HEK293 (cell line): ENCODE measurements around the gene FAM184A.

Source experiments
- BCL11A ChIP-seq: fragments of 450-650 bp; formaldehyde crosslinking; IDR thresholded peaks from 2 replicates; pipeline ENCODE4 v1.5.1; 2016; ENCODE audit warnings: low read depth, missing biosample characterization, missing genetic modification characterization
- EGR2 ChIP-seq: fragments of 450-650 bp; formaldehyde crosslinking; IDR thresholded peaks from 2 replicates; pipeline ENCODE4 v1.5.1; 2016; ENCODE audit warnings: low read depth, missing biosample characterization, missing genetic modification characterization
- HOXC10 ChIP-seq: sonication (generic); formaldehyde crosslinking; IDR thresholded peaks from 2 replicates; pipeline ENCODE4 v1.8.1; 2023; ENCODE audit warnings: mild to moderate bottlenecking, missing genetic modification reagents
- WT1 ChIP-seq: fragments of 450-650 bp; formaldehyde crosslinking; IDR thresholded peaks from 2 replicates; pipeline ENCODE4 v1.5.1; 2016; ENCODE audit warnings: missing biosample characterization, missing genetic modification characterization
- ZBTB17 ChIP-seq: fragments of 450-650 bp; formaldehyde crosslinking; IDR thresholded peaks from 2 replicates; pipeline ENCODE4 v1.5.1; 2016; ENCODE audit warnings: missing biosample characterization, missing genetic modification characterization
- ZFP3 ChIP-seq: fragments of 450-650 bp; formaldehyde crosslinking; IDR thresholded peaks from 2 replicates; pipeline ENCODE4 v1.5.1; 2016; ENCODE audit warnings: low read depth, missing biosample characterization, missing genetic modification characterization
- ZFP37 ChIP-seq: fragments of 450-650 bp; formaldehyde crosslinking; IDR thresholded peaks from 2 replicates; pipeline ENCODE4 v1.5.1; 2016; ENCODE audit warnings: missing biosample characterization, missing genetic modification characterization
- ZIC2 ChIP-seq: fragments of 450-650 bp; formaldehyde crosslinking; IDR thresholded peaks from 2 replicates; pipeline ENCODE4 v1.5.1; 2016; ENCODE audit warnings: missing biosample characterization, missing genetic modification characterization
- ZNF112 ChIP-seq: fragments of 450-650 bp; formaldehyde crosslinking; IDR thresholded peaks from 2 replicates; pipeline ENCODE4 v1.5.0; 2017; ENCODE audit warnings: missing biosample characterization, missing genetic modification characterization
- ZNF146 ChIP-seq: fragments of 450-650 bp; formaldehyde crosslinking; IDR thresholded peaks from 2 replicates; pipeline ENCODE4 v1.5.1; 2016; ENCODE audit warnings: missing biosample characterization, missing genetic modification characterization
- ZNF24 ChIP-seq: fragments of 450-650 bp; formaldehyde crosslinking; IDR thresholded peaks from 2 replicates; pipeline ENCODE4 v1.5.1; 2016; ENCODE audit warnings: missing biosample characterization, missing genetic modification characterization
- ZNF302 ChIP-seq: fragments of 450-650 bp; formaldehyde crosslinking; IDR thresholded peaks from 2 replicates; pipeline ENCODE4 v1.5.1; 2016; ENCODE audit warnings: missing biosample characterization, missing genetic modification characterization, low read depth
- ZNF423 ChIP-seq: fragments of 450-650 bp; formaldehyde crosslinking; IDR thresholded peaks from 2 replicates; pipeline ENCODE4 v1.5.1; 2016; ENCODE audit warnings: missing biosample characterization, missing genetic modification characterization
- ZNF426 ChIP-seq: fragments of 450-650 bp; formaldehyde crosslinking; IDR thresholded peaks from 2 replicates; pipeline ENCODE4 v1.5.1; 2017; ENCODE audit warnings: missing biosample characterization, missing genetic modification characterization, mild to moderate bottlenecking, inconsistent platforms, moderate library complexity
- ZNF548 ChIP-seq: fragments of 450-650 bp; formaldehyde crosslinking; IDR thresholded peaks from 2 replicates; pipeline ENCODE4 v1.5.1; 2016; ENCODE audit warnings: missing biosample characterization, missing genetic modification characterization
- ZNF558 ChIP-seq: fragments of 450-650 bp; formaldehyde crosslinking; IDR thresholded peaks from 2 replicates; pipeline ENCODE4 v1.5.1; 2016; ENCODE audit warnings: missing biosample characterization, missing genetic modification characterization
- ZNF610 ChIP-seq: fragments of 450-650 bp; formaldehyde crosslinking; IDR thresholded peaks from 2 replicates; pipeline ENCODE4 v1.5.1; 2016; ENCODE audit warnings: missing biosample characterization, missing genetic modification characterization, borderline replicate concordance
- ZNF623 ChIP-seq: fragments of 450-650 bp; formaldehyde crosslinking; IDR thresholded peaks from 2 replicates; pipeline ENCODE4 v1.5.1; 2016; ENCODE audit warnings: missing biosample characterization, missing genetic modification characterization
- ZNF626 ChIP-seq: fragments of 450-650 bp; sonication (Bioruptor Pico); formaldehyde crosslinking; IDR thresholded peaks from 2 replicates; pipeline ENCODE4 v1.5.1; 2018; ENCODE audit warnings: missing biosample characterization, missing genetic modification characterization, inconsistent platforms
- ZNF747 ChIP-seq: fragments of 450-650 bp; formaldehyde crosslinking; IDR thresholded peaks from 2 replicates; pipeline ENCODE4 v1.5.1; 2016; ENCODE audit warnings: missing biosample characterization, missing genetic modification characterization
- ZNF776 ChIP-seq: fragments of 450-650 bp; formaldehyde crosslinking; IDR thresholded peaks from 2 replicates; pipeline ENCODE4 v1.5.0; 2017; ENCODE audit warnings: missing biosample characterization, missing genetic modification characterization, borderline replicate concordance
- ZNF785 ChIP-seq: fragments of 450-650 bp; formaldehyde crosslinking; IDR thresholded peaks from 2 replicates; pipeline ENCODE4 v1.5.1; 2016; ENCODE audit warnings: missing biosample characterization, missing genetic modification characterization
- ZSCAN30 ChIP-seq: fragments of 450-650 bp; IDR thresholded peaks from 2 replicates; pipeline ENCODE4 v1.5.1; 2018; ENCODE audit warnings: missing biosample characterization, mild to moderate bottlenecking, missing genetic modification characterization, moderate library complexity
- TF ChIP-seq, protein P1 (sequence below): fragments of 450-650 bp; formaldehyde crosslinking; IDR thresholded peaks from 2 replicates; pipeline ENCODE4 v1.5.1; 2017; ENCODE audit warnings: missing biosample characterization, missing genetic modification characterization
- TF ChIP-seq, protein P2 (sequence below): fragments of 450-650 bp; formaldehyde crosslinking; IDR thresholded peaks from 2 replicates; pipeline ENCODE4 v1.5.1; 2017; ENCODE audit warnings: missing biosample characterization, missing genetic modification characterization
- TF ChIP-seq, protein P3 (sequence below): fragments of 450-650 bp; formaldehyde crosslinking; IDR thresholded peaks from 2 replicates; pipeline ENCODE4 v1.5.1; 2016; ENCODE audit warnings: missing biosample characterization, missing genetic modification characterization
- TF ChIP-seq, protein P4 (sequence below): fragments of 450-650 bp; formaldehyde crosslinking; IDR thresholded peaks from 2 replicates; pipeline ENCODE4 v1.5.1; 2016; ENCODE audit warnings: missing biosample characterization, missing genetic modification characterization
- TF ChIP-seq, protein P5 (sequence below): fragments of 450-650 bp; formaldehyde crosslinking; IDR thresholded peaks from 2 replicates; pipeline ENCODE4 v1.5.1; 2016; ENCODE audit warnings: missing biosample characterization, missing genetic modification characterization

FAM184A gene

DNA sequence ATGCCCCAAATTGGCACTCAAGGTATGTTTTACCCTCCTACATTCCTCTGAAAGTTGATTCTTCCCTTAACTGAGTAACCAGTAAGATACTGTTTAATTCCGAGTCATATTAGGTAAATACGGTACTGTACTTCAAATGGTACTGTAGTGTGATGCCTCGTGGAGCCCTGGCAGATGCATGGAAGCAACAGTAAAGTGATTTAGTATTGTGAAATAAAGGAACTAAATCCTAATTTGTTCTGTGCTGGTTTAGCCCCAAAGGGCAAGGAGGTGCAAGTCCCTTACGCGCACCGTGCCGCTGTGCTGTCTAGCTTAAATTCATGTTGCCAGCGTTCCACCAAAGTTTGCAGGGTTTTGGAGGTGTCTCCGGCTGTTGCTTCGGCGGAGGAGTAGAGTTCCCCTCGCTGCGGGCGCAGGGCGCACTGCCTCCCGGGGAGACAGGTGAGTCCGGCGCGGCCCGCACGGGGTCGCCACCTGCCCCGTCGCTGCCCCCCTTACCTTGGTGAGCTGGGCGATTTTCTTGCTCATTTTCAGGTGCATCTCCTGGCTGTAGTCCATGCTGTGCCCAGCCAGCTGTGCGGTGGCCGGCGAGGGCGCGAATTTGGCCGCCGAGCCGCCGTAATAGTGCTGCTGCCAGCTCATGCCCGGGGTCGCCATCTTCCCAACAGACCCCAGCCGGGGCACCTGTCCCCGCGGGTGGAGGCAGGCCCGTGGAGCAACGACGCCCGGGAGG is 655 bp downstream of the FAM184A start (continued):
- TF ChIP-seq ZNF558 (tag by site-specific recombination) (no peak), ZNF548 (tag by site-specific recombination) (no peak; the same call in 1 of the 2 replicates), ZNF112 (tag by site-specific recombination) (no peak), ZIC2 (tag by site-specific recombination) (peak; percentile 65), ZNF302 (no peak), ZNF776 (no peak), ZFP37 (tag by site-specific recombination) (peak; percentile 62; the same call in 1 of the 2 replicates), EGR2 (tag by site-specific recombination) (no peak), HOXC10 (CRISPR knock-in tag) (no peak; the same call in 1 of the 2 replicates), ZBTB17 (peak; percentile 66; the same call in 1 of the 2 replicates), ZNF747 (tag by site-specific recombination) (no peak), WT1 (tag by site-specific recombination) (no peak), ZNF426 (no peak), ZNF785 (no peak), ZNF146 (tag by site-specific recombination) (no peak), ZNF423 (tag by site-specific recombination) (peak; percentile 70; the same call in 1 of the 2 replicates), ZNF626 (tag by site-specific recombination) (no peak), ZFP3 (no peak), ZNF24 (tag by site-specific recombination) (peak; percentile 5; the same call in 1 of the 2 replicates), ZNF623 (0 out of 2 replicates have a peak, but pooled peaks have one; percentile 18), ZNF610 (no peak), ZSCAN30 (tag by site-specific recombination) (peak; percentile 7), BCL11A (tag by site-specific recombination) (no peak)
- TF ChIP-seq, protein P1, sequence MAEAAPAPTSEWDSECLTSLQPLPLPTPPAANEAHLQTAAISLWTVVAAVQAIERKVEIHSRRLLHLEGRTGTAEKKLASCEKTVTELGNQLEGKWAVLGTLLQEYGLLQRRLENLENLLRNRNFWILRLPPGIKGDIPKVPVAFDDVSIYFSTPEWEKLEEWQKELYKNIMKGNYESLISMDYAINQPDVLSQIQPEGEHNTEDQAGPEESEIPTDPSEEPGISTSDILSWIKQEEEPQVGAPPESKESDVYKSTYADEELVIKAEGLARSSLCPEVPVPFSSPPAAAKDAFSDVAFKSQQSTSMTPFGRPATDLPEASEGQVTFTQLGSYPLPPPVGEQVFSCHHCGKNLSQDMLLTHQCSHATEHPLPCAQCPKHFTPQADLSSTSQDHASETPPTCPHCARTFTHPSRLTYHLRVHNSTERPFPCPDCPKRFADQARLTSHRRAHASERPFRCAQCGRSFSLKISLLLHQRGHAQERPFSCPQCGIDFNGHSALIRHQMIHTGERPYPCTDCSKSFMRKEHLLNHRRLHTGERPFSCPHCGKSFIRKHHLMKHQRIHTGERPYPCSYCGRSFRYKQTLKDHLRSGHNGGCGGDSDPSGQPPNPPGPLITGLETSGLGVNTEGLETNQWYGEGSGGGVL (tag by site-specific recombination) = no peak
- TF ChIP-seq, protein P2, sequence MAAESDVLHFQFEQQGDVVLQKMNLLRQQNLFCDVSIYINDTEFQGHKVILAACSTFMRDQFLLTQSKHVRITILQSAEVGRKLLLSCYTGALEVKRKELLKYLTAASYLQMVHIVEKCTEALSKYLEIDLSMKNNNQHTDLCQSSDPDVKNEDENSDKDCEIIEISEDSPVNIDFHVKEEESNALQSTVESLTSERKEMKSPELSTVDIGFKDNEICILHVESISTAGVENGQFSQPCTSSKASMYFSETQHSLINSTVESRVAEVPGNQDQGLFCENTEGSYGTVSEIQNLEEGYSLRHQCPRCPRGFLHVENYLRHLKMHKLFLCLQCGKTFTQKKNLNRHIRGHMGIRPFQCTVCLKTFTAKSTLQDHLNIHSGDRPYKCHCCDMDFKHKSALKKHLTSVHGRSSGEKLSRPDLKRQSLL = no peak
- TF ChIP-seq, protein P3, sequence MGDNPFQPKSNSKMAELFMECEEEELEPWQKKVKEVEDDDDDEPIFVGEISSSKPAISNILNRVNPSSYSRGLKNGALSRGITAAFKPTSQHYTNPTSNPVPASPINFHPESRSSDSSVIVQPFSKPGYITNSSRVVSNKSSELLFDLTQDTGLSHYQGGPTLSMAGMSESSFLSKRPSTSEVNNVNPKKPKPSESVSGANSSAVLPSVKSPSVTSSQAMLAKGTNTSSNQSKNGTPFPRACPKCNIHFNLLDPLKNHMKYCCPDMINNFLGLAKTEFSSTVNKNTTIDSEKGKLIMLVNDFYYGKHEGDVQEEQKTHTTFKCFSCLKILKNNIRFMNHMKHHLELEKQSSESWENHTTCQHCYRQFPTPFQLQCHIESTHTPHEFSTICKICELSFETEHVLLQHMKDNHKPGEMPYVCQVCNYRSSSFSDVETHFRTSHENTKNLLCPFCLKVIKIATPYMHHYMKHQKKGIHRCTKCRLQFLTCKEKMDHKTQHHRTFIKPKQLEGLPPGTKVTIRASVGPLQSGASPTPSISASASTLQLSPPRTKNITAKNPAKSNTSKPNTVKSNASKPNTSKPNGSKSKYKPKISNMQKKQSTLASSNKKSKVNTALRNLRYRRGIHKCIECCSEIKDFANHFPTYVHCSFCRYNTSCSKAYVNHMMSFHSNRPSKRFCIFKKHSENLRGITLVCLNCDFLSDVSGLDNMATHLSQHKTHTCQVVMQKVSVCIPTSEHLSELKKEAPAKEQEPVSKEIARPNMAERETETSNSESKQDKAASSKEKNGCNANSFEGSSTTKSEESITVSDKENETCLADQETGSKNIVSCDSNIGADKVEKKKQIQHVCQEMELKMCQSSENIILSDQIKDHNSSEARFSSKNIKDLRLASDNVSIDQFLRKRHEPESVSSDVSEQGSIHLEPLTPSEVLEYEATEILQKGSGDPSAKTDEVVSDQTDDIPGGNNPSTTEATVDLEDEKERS = no peak
- TF ChIP-seq, protein P4, sequence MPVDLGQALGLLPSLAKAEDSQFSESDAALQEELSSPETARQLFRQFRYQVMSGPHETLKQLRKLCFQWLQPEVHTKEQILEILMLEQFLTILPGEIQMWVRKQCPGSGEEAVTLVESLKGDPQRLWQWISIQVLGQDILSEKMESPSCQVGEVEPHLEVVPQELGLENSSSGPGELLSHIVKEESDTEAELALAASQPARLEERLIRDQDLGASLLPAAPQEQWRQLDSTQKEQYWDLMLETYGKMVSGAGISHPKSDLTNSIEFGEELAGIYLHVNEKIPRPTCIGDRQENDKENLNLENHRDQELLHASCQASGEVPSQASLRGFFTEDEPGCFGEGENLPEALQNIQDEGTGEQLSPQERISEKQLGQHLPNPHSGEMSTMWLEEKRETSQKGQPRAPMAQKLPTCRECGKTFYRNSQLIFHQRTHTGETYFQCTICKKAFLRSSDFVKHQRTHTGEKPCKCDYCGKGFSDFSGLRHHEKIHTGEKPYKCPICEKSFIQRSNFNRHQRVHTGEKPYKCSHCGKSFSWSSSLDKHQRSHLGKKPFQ (tag by site-specific recombination) = no peak
- TF ChIP-seq, protein P5, sequence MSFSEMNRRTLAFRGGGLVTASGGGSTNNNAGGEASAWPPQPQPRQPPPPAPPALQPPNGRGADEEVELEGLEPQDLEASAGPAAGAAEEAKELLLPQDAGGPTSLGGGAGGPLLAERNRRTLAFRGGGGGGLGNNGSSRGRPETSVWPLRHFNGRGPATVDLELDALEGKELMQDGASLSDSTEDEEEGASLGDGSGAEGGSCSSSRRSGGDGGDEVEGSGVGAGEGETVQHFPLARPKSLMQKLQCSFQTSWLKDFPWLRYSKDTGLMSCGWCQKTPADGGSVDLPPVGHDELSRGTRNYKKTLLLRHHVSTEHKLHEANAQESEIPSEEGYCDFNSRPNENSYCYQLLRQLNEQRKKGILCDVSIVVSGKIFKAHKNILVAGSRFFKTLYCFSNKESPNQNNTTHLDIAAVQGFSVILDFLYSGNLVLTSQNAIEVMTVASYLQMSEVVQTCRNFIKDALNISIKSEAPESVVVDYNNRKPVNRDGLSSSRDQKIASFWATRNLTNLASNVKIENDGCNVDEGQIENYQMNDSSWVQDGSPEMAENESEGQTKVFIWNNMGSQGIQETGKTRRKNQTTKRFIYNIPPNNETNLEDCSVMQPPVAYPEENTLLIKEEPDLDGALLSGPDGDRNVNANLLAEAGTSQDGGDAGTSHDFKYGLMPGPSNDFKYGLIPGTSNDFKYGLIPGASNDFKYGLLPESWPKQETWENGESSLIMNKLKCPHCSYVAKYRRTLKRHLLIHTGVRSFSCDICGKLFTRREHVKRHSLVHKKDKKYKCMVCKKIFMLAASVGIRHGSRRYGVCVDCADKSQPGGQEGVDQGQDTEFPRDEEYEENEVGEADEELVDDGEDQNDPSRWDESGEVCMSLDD (tag by site-specific recombination) = peak; percentile 85
